HepG2 (cell line): ENCODE results near the gene RBAK.

Experiments used
- ATF3 ChIP-seq: sonication (generic); formaldehyde crosslinking; IDR thresholded peaks from 2 replicates; pipeline ENCODE4 v1.4.0; 2020; ENCODE audit warnings: missing genetic modification reagents
- CTCF ChIP-seq: sonication (generic); formaldehyde crosslinking; IDR thresholded peaks from 2 replicates; pipeline ENCODE4 v1.5.0; 2020; ENCODE audit warnings: mild to moderate bottlenecking, missing genetic modification reagents, moderate library complexity
- FOXA1 ChIP-seq, 2 experiments: fragments of 450-650 bp in 1 of 2; sonication (generic) in 1 of 2; formaldehyde crosslinking in 1 of 2; IDR thresholded peaks; 2 replicates each; pipeline versions ENCODE4 v1.4.0 to v1.6.1; 2016 to 2020; ENCODE audit warnings: missing genetic modification reagents in 1 of 2
- GABPA ChIP-seq, 2 experiments: IDR thresholded peaks; 2 replicates each; pipeline ENCODE4 v1.6.1; 2011 to 2016; ENCODE audit warnings: low read depth in 2 of 2, low read length in 1 of 2, missing biosample characterization in 1 of 2, missing genetic modification characterization in 1 of 2
- HNF4G ChIP-seq, 2 experiments: sonication (generic) in 1 of 2; formaldehyde crosslinking in 1 of 2; IDR thresholded peaks; 2 replicates each; pipeline versions ENCODE4 v1.4.0 to v1.6.1; 2011 to 2020; ENCODE audit warnings: borderline replicate concordance in 2 of 2, low read depth in 2 of 2, mild to moderate bottlenecking in 2 of 2, low read length in 1 of 2, missing genetic modification reagents in 1 of 2, moderate library complexity in 1 of 2
- MXI1 ChIP-seq: IDR thresholded peaks from 3 replicates; pipeline ENCODE4 v1.6.1; 2012; ENCODE audit warnings: low read depth, low read length, inconsistent platforms, borderline replicate concordance
- SAFB2 ChIP-seq: sonication (generic); formaldehyde crosslinking; IDR thresholded peaks from 2 replicates; pipeline ENCODE4 v1.5.1; 2020; ENCODE audit warnings: missing genetic modification reagents, low read depth, mild to moderate bottlenecking, borderline replicate concordance
- THYN1 ChIP-seq: sonication (generic); formaldehyde crosslinking; IDR thresholded peaks from 2 replicates; pipeline ENCODE4 v1.8.1; 2023; ENCODE audit warnings: low read depth, mild to moderate bottlenecking, moderate library complexity, missing genetic modification reagents, borderline replicate concordance
- ZBTB7A ChIP-seq: sonication (generic); formaldehyde crosslinking; IDR thresholded peaks from 2 replicates; pipeline ENCODE4 v1.8.0; 2022; ENCODE audit warnings: mild to moderate bottlenecking, missing genetic modification reagents

DNA sequence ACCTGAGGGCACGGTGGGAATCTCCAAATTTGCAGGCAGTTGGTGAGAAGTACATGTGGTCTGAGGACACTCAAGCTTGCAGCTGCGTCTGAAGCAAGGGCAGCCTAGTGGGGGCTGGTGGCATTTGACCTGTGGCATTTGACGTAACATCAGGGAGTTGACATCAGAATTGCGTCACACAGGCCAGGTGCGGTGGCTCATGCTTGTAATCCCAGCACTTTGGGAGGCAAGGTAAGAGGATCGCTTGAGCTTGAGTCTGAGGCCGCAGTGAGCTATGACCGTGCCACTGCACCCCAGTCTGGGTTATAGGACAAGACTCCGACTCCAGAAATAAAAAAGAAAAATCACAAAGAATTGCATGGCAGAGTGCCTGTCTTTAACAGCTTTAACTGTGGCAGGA, 25.6 kb upstream of the RBAK start:
- TF ChIP-seq ATF3 (CRISPR knock-in tag) (no peak), ZBTB7A (CRISPR knock-in tag) (no peak), CTCF (CRISPR knock-in tag) (no peak), THYN1 (CRISPR knock-in tag) (no peak), SAFB2 (CRISPR knock-in tag) (no peak), GABPA (IDR thresholded peaks at IDR 0.05; ENCODE audit: low read depth, low read length) (no peak), GABPA (CRISPR knock-in tag; IDR thresholded peaks at IDR 0.05; ENCODE audit: low read depth) (no peak), MXI1 (no peak), HNF4G (IDR thresholded peaks at IDR 0.05; ENCODE audit: borderline replicate concordance, low read depth, low read length) (no peak), HNF4G (CRISPR knock-in tag; IDR thresholded peaks at IDR 0.05; ENCODE audit: borderline replicate concordance, low read depth) (no peak), FOXA1 (IDR thresholded peaks at IDR 0.05) (no peak), FOXA1 (CRISPR knock-in tag; IDR thresholded peaks at IDR 0.05) (no peak)
